H9 (cell line): ENCODE results near the gene KRTAP1-3. TPM values are rescaled to one million over a fixed set of nuclear protein-coding genes. Genes with fewer than 3 reads are reported as not detected.

Experiments used
- DNase-seq: peaks from one replicate; pipeline ENCODE4 v3.0.0-alpha.2; 2017
- H2AFZ ChIP-seq: one replicate; pipeline ENCODE4 v1.6.1; 2013; ENCODE audit warnings: mild to moderate bottlenecking, low read length, control low read depth, moderate library complexity
- H2AK5ac ChIP-seq: 2 replicates; pipeline ENCODE4 v1.6.1; 2013; ENCODE audit warnings: low read length, control low read depth, mixed read lengths; ENCODE audit not compliant: insufficient read length
- H2BK120ac ChIP-seq: one replicate; pipeline ENCODE4 v1.6.1; 2013; ENCODE audit warnings: low read depth, mild to moderate bottlenecking, low read length, control low read depth, inconsistent platforms; ENCODE audit not compliant: poor library complexity, severe bottlenecking
- H2BK12ac ChIP-seq: 2 replicates; pipeline ENCODE4 v1.6.1; 2013; ENCODE audit warnings: low read length, control low read depth, mixed read lengths, low read depth; ENCODE audit not compliant: insufficient read length
- H2BK15ac ChIP-seq: 2 replicates; pipeline ENCODE4 v1.6.1; 2013; ENCODE audit warnings: low read depth, low read length, control low read depth
- H2BK20ac ChIP-seq: one replicate; pipeline ENCODE4 v1.6.1; 2013; ENCODE audit warnings: low read depth, mild to moderate bottlenecking, low read length, control low read depth, inconsistent platforms; ENCODE audit not compliant: poor library complexity, severe bottlenecking
- H2BK5ac ChIP-seq: 2 replicates; pipeline ENCODE4 v1.6.1; 2013; ENCODE audit warnings: low read length, control low read depth, mixed read lengths; ENCODE audit not compliant: insufficient read length
- H3K14ac ChIP-seq: 2 replicates; pipeline ENCODE4 v1.6.1; 2013; ENCODE audit warnings: low read length, control low read depth; ENCODE audit not compliant: insufficient read depth
- H3K18ac ChIP-seq: 2 replicates; pipeline ENCODE4 v1.6.1; 2013; ENCODE audit warnings: low read depth, mild to moderate bottlenecking, mixed read lengths, low read length, control low read depth; ENCODE audit not compliant: insufficient read length
- H3K23ac ChIP-seq: 2 replicates; pipeline ENCODE4 v1.6.1; 2013; ENCODE audit warnings: low read length, control low read depth, mixed read lengths, low read depth; ENCODE audit not compliant: insufficient read length
- H3K23me2 ChIP-seq: 2 replicates; pipeline ENCODE4 v1.6.1; 2013; ENCODE audit warnings: low read depth, mild to moderate bottlenecking, mixed read lengths, low read length, control low read depth; ENCODE audit not compliant: insufficient read length, poor library complexity, severe bottlenecking
- H3K27ac ChIP-seq: 2 replicates; pipeline ENCODE4 v1.5.1; 2013; ENCODE audit warnings: low read length, control low read depth, mixed read lengths, low read depth; ENCODE audit not compliant: insufficient read length
- H3K27me3 ChIP-seq: 2 replicates; pipeline ENCODE4 v1.6.1; 2013; ENCODE audit warnings: low read length, control low read depth, inconsistent platforms; ENCODE audit not compliant: insufficient read depth
- H3K4ac ChIP-seq: 2 replicates; pipeline ENCODE4 v1.6.1; 2013; ENCODE audit warnings: low read depth, mild to moderate bottlenecking, control low read depth, inconsistent platforms, low read length, moderate library complexity
- H3K4me1 ChIP-seq: 2 replicates; pipeline ENCODE4 v1.6.1; 2013; ENCODE audit warnings: low read length, control low read depth, inconsistent platforms; ENCODE audit not compliant: insufficient read depth
- H3K4me2 ChIP-seq: 2 replicates; pipeline ENCODE4 v1.6.1; 2013; ENCODE audit warnings: low read length, control low read depth, mixed read lengths; ENCODE audit not compliant: insufficient read length, insufficient read depth
- H3K56ac ChIP-seq: 2 replicates; pipeline ENCODE4 v1.6.1; 2013; ENCODE audit warnings: low read depth, mild to moderate bottlenecking, mixed read lengths, low read length, control low read depth; ENCODE audit not compliant: insufficient read length
- H3K79me1 ChIP-seq: 2 replicates; pipeline ENCODE4 v1.6.1; 2013; ENCODE audit warnings: low read depth, mild to moderate bottlenecking, moderate library complexity, low read length, control low read depth, inconsistent platforms; ENCODE audit not compliant: insufficient read depth, poor library complexity, severe bottlenecking
- H3K79me2 ChIP-seq: 2 replicates; pipeline ENCODE4 v1.6.1; 2013; ENCODE audit warnings: low read length, control low read depth, inconsistent platforms; ENCODE audit not compliant: insufficient read depth
- H3K9ac ChIP-seq: 2 replicates; pipeline ENCODE4 v1.6.1; 2013; ENCODE audit warnings: low read length, control low read depth, mixed read lengths; ENCODE audit not compliant: insufficient read length; ENCODE audit errors: extremely low read depth
- H3K9me3 ChIP-seq: one replicate; pipeline ENCODE4 v1.6.1; 2013; ENCODE audit warnings: low read depth, low read length, inconsistent platforms; ENCODE audit not compliant: control insufficient read depth
- H3T11ph ChIP-seq: one replicate; pipeline ENCODE4 v1.6.1; 2013; ENCODE audit warnings: mild to moderate bottlenecking, low read length, control low read depth, inconsistent platforms
- H4K20me1 ChIP-seq: one replicate; pipeline ENCODE4 v1.6.1; 2013; ENCODE audit not compliant: control insufficient read depth, insufficient read length, insufficient read depth
- H4K5ac ChIP-seq: 2 replicates; pipeline ENCODE4 v1.6.1; 2013; ENCODE audit warnings: low read depth, mild to moderate bottlenecking, mixed read lengths, low read length, control low read depth; ENCODE audit not compliant: insufficient read length
- H4K8ac ChIP-seq: replicated peaks from 2 replicates; pipeline ENCODE4 v1.6.1; 2013; ENCODE audit warnings: low read length, control low read depth, mixed read lengths, low read depth; ENCODE audit not compliant: insufficient read length
- H4K91ac ChIP-seq: 2 replicates; pipeline ENCODE4 v1.6.1; 2013; ENCODE audit warnings: low read depth, mild to moderate bottlenecking, moderate library complexity, mixed read lengths, low read length, control low read depth; ENCODE audit not compliant: insufficient read length
- H3K27ac Mint-ChIP-seq, 3 experiments: 2 replicates in 2 of 3; 3 replicates in 1 of 3; pipeline ENCODE4 v1.8.0; 2020 to 2021; ENCODE audit warnings: mixed read lengths in 3 of 3, mild to moderate bottlenecking in 1 of 3, moderate library complexity in 1 of 3
- H3K27me3 Mint-ChIP-seq: 2 replicates; pipeline ENCODE4 v1.8.0; 2021; ENCODE audit warnings: low read depth, mild to moderate bottlenecking, moderate library complexity, mixed read lengths
- H3K36me3 Mint-ChIP-seq, 3 experiments: 2 replicates in 2 of 3; 3 replicates in 1 of 3; pipeline ENCODE4 v1.8.0; 2020 to 2021; ENCODE audit warnings: low read depth in 3 of 3, mixed read lengths in 3 of 3; ENCODE audit not compliant: insufficient read depth in 1 of 3
- H3K4me1 Mint-ChIP-seq, 2 experiments: 2 replicates each; pipeline ENCODE4 v1.8.0; 2020; ENCODE audit warnings: mixed read lengths in 2 of 2
- H3K4me3 Mint-ChIP-seq, 2 experiments: 2 replicates in 1 of 2; 3 replicates in 1 of 2; pipeline ENCODE4 v1.8.0; 2020 to 2021; ENCODE audit warnings: mild to moderate bottlenecking in 2 of 2, mixed read lengths in 2 of 2, moderate library complexity in 1 of 2
- H3K9me3 Mint-ChIP-seq, 2 experiments: 2 replicates in 1 of 2; 3 replicates in 1 of 2; pipeline ENCODE4 v1.8.0; 2020; ENCODE audit warnings: mild to moderate bottlenecking in 2 of 2, mixed read lengths in 2 of 2, moderate library complexity in 1 of 2
- WGBS: extraction: QIAGEN DNeasy Blood & Tissue Kit; methylation state at CpG from one replicate; pipeline ENCODE4 v1.1.7; 2013; ENCODE audit warnings: missing lambda C conversion rate, low lambda C conversion rate, mixed read lengths; ENCODE audit not compliant: insufficient read length; ENCODE audit errors: extremely low coverage; 5-methylcytosine and 5-hydroxymethylcytosine counted together
- total RNA-seq: library from RNA; stranded (reverse); gene quantifications from 2 replicates; pipeline ENCODE4 v1.2.1, GENCODE V29; 2021
- TF ChIP-seq, protein P1 (sequence below): fragments of 200-600 bp; sonication (generic); conservative IDR thresholded peaks from 3 replicates; pipeline ENCODE4 v1.8.0; 2021; ENCODE audit warnings: antibody characterized with exemption, mild to moderate bottlenecking

Gene KRTAP1-3
- total RNA-seq, 1 experiment from 2014 or later, result not detected

DNA sequence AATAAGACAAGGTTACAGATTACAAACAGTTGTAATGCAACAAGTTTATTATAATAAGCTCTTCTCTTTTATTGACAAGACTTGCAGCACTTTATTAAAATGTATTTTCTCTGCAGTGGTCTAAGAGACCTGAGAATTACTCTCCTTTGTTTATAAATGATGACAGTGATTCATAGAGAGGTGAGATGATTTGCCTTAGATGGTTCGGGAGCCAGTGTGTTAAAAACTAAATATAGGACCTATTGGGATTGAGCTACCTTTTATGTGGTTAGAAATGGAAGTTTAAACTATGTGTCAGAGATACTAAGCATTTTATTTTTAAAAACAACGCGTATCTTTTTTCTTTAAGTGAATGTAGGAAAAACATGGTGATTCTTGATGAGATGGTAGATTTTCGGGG is 37.8 kb downstream of the KRTAP1-3 start:
- Histone ChIP-seq H3K4me2 (no peak overlapping the region), H4K8ac (no peak overlapping the region), H4K20me1 (no peaks in the 10 kb centered on the region), H3T11ph (no peak overlapping the region), H4K91ac (no peak overlapping the region), H3K27me3 (no peaks in the 10 kb centered on the region), H4K5ac (no peak overlapping the region), H3K23ac (no peak overlapping the region), H3K79me1 (no peaks in the 10 kb centered on the region), H2BK5ac (no peak overlapping the region), H2BK15ac (no peak overlapping the region), H3K9me3 (no peaks in the 10 kb centered on the region), H3K27ac (no peak overlapping the region), H3K56ac (no peak overlapping the region), H3K4me1 (no peaks in the 10 kb centered on the region), H3K14ac (no peak overlapping the region), H3K9ac (no peak overlapping the region), H3K18ac (no peak overlapping the region), H2BK12ac (no peak overlapping the region), H3K79me2 (no peaks in the 10 kb centered on the region), H2BK120ac (no peak overlapping the region), H3K23me2 (no peaks in the 10 kb centered on the region), H2AK5ac (no peak overlapping the region), H2BK20ac (no peak overlapping the region), H2AFZ (no peak overlapping the region), H3K4ac (no peak overlapping the region)
- WGBS, result no CpG with 5 or more reads among the region's 4 CpGs
- Mint-ChIP-seq H3K36me3 (no peaks in the 10 kb centered on the region; a peak in 1 of 7 replicates), H3K27me3 (no peaks in the 10 kb centered on the region; the same call in 1 of the 2 replicates), H3K4me1 (peaks cover 0 to 3% of the 10 kb centered on the region in 2 experiments; a peak in 1 of 4 replicates), H3K9me3 (no peaks in the 10 kb centered on the region), H3K27ac (no peak overlapping the region), H3K4me3 (no peak overlapping the region)
- TF ChIP-seq, protein P1, sequence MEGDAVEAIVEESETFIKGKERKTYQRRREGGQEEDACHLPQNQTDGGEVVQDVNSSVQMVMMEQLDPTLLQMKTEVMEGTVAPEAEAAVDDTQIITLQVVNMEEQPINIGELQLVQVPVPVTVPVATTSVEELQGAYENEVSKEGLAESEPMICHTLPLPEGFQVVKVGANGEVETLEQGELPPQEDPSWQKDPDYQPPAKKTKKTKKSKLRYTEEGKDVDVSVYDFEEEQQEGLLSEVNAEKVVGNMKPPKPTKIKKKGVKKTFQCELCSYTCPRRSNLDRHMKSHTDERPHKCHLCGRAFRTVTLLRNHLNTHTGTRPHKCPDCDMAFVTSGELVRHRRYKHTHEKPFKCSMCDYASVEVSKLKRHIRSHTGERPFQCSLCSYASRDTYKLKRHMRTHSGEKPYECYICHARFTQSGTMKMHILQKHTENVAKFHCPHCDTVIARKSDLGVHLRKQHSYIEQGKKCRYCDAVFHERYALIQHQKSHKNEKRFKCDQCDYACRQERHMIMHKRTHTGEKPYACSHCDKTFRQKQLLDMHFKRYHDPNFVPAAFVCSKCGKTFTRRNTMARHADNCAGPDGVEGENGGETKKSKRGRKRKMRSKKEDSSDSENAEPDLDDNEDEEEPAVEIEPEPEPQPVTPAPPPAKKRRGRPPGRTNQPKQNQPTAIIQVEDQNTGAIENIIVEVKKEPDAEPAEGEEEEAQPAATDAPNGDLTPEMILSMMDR, result no peak
- DNase-seq, result no peak
